ENCODE data around the gene HLCS. TPM values are rescaled to one million over a fixed set of nuclear protein-coding genes. Genes with fewer than 3 reads are reported as not detected.

The HLCS gene
- total and polyA plus RNA-seq, 2 donors (not counting 3 experiments of a cell fraction or from before 2014, with no cell fraction given), result 6.7 to 17.2 TPM

GRCh38 chr21:36852293-36852692 lies 114.2 kb downstream of the HLCS start:
- FAIRE-seq, result no peak
- Histone ChIP-seq H3K4me3 (replicated peaks in 1 of 3; ENCODE audit: insufficient read depth in 1 of 3, low read depth in 1 of 3, low read length in 3 of 3) (no peak overlapping the region), H3K9me1 (replicated peaks; ENCODE audit: control insufficient read depth, extremely low read depth, insufficient read depth, low read length) (no peaks in the 10 kb centered on the region), H3K27me3 (ENCODE audit: control insufficient read depth in 2 of 2, insufficient read depth in 2 of 2, low read length in 2 of 2) (no peaks in the 10 kb centered on the region), H3K9me3 (replicated peaks; ENCODE audit: control insufficient read depth, insufficient read depth, low read length) (no peaks in the 10 kb centered on the region), H3K36me3 (ENCODE audit: control insufficient read depth in 2 of 2, extremely low read depth in 1 of 2, insufficient read depth in 2 of 2, low read length in 2 of 2) (no peaks in the 10 kb centered on the region), H3K9ac (replicated peaks; ENCODE audit: extremely low read depth, insufficient read depth, low read length) (no peak overlapping the region), H2AFZ (ENCODE audit: low read depth, low read length) (no peak overlapping the region), H3K4me1 (ENCODE audit: control insufficient read depth, extremely low read depth, insufficient read depth, low read length) (peaks cover 10% of the 10 kb centered on the region), H4K20me1 (replicated peaks; ENCODE audit: control insufficient read depth, extremely low read depth, insufficient read depth, low read length) (no peaks in the 10 kb centered on the region), H3K27ac (ENCODE audit: insufficient read depth, low read depth, low read length) (no peak overlapping the region), H3K4me2 (ENCODE audit: insufficient read depth, low read length) (no peak overlapping the region), H3K79me2 (ENCODE audit: control insufficient read depth, insufficient read depth, low read length) (no peaks in the 10 kb centered on the region)
- CTCF ChIA-PET, result interaction anchor here (1.1 to 1.9 kb wide), 4 partner anchors 9 to 349 kb away, joined by 3 to 7 read pairs (median 6); no protein-coding TSS in a partner anchor
- TF ChIP-seq MAX (IDR thresholded peaks at IDR 0.05; ENCODE audit: insufficient read depth, insufficient read length), result no peak
- no peak for TF ChIP-seq FOS (IDR thresholded peaks at IDR 0.05; ENCODE audit: borderline replicate concordance, insufficient read depth, low read length)
- TF ChIP-seq GATA2 (IDR thresholded peaks at IDR 0.05; ENCODE audit: insufficient read depth, insufficient read length, low read depth, low read length), result no peak
- TF ChIP-seq MYC (IDR thresholded peaks at IDR 0.05; ENCODE audit: low read depth, low read length), result no peak
- no peak for TF ChIP-seq POLR2AphosphoS5 (IDR thresholded peaks at IDR 0.05; ENCODE audit: insufficient read depth, low read depth, low read length)
- no peak for TF ChIP-seq POLR2A (IDR thresholded peaks at IDR 0.05; ENCODE audit: low read depth, low read length)
- TF ChIP-seq CTCF (IDR thresholded peaks at IDR 0.05; ENCODE audit: extremely low read depth in 1 of 2, insufficient read depth in 1 of 2, low read depth in 1 of 2, low read length in 2 of 2), result no peak
- TF ChIP-seq JUN (IDR thresholded peaks at IDR 0.05; ENCODE audit: borderline replicate concordance, insufficient read depth, insufficient read length, low read depth), result no peak
- POLR2A ChIA-PET, result no interaction called here
- DNase-seq (ENCODE audit: low read depth, low spot score), result no peak
- no TSS peak for BruUV-seq (replicated peaks)
- dilution Hi-C loops (cut with MboI; ENCODE audit: extremely low pct_ligation_motif_present, low sequenced_read_pairs) (no loop called here), intact Hi-C loops (cut with micrococcal nuclease) (loop anchor here (5.0 kb wide), 1 partner anchor 155 kb away; the partner anchor contains the start of gene SIM2)

Measured in endothelial cell of umbilical vein (primary cell).